HG03045 (cell line): ENCODE measurements around the gene TPSD1.
"Not testable (repeated sequence)": the region's sequence is repeated elsewhere in the genome, so short reads cannot be mapped to it uniquely, and the experiment has no call there.

Source experiments
- ATAC-seq: cut with Tn5 transposase; IDR thresholded peaks from one replicate; pipeline ENCODE4 v1.9.1; 2021; ENCODE audit warnings: mild to moderate bottlenecking, moderate library complexity; ENCODE audit not compliant: unreplicated experiment

TPSD1 gene

GRCh38 chr16:1262210-1262845 is 6.5 kb downstream of the TPSD1 start:
- no peak for ATAC-seq

GRCh38 chr16:1262846-1263221 is 7.0 kb downstream of the TPSD1 start:
- ATAC-seq: no peak

GRCh38 chr16:1263591-1264344 is 7.9 kb downstream of the TPSD1 start:
- no peak for ATAC-seq

DNA sequence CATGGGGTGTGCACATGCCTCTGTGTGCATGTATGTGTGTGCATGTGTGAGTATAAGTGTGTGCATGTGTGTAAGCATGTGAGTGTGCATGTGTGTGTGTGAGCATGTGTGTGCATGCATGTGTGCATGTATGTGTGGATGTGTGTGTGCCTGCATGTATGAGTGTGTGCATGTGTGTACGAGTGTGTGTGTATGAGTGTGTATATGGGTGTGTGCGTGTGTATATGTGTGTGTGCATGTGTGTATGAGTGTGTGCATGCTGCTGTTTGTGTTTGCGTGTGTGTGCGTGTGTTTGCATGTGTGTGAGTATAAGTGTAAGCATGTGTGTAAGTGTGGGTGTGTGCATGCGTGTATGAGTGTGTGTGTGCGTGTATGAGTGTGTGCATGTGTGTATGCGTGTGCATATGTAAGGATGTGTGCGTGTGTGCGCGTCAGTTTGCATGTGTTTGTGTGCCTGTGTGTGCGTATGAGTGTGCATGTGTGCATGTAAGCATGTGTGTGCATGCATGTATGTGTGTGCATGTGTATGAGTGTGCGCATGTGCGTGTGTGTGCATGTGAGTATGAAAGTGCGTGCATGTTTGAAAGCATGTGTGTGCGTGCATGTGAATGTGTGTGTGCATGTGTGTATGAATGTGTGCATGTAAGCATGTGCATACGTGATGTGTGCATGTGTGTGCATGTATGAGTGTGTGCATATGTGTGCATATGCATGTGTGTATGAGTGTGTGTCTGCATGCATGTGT is 8.6 kb downstream of the TPSD1 start:
- ATAC-seq: no peak

GRCh38 chr16:1265090-1265630 is 9.3 kb downstream of the TPSD1 start:
- ATAC-seq: no peak

DNA sequence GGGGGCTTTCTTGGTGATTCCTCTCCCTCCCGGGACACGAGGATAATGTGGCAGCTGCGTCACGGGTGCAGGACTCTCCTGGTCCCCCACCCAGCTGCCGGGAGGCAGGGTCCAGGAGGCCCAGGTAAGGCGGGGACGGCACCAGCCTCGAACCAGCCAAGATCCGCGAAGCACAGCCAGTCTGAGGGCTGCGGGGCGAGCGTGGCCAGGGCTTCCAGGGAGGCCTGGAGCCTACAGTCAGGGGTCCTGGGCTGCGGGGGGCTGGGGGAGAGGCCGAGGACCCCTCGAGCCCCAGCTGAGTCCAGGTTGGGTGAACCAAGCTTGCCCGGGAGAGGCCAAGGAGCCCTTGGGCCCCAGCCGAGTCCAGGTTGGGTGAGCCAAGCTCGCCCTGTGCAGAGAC is 10.0 kb downstream of the TPSD1 start:
- ATAC-seq: no peak

GRCh38 chr16:1269418-1269817 is 13.5 kb downstream of the TPSD1 start:
- not testable (repeated sequence) for ATAC-seq

- no peak for ATAC-seq
Observed at GRCh38 chr16:1271380-1271723, 15.5 kb downstream of the TPSD1 start.

GRCh38 chr16:1271724-1272413 is 16.0 kb downstream of the TPSD1 start:
- not testable (repeated sequence) for ATAC-seq

DNA sequence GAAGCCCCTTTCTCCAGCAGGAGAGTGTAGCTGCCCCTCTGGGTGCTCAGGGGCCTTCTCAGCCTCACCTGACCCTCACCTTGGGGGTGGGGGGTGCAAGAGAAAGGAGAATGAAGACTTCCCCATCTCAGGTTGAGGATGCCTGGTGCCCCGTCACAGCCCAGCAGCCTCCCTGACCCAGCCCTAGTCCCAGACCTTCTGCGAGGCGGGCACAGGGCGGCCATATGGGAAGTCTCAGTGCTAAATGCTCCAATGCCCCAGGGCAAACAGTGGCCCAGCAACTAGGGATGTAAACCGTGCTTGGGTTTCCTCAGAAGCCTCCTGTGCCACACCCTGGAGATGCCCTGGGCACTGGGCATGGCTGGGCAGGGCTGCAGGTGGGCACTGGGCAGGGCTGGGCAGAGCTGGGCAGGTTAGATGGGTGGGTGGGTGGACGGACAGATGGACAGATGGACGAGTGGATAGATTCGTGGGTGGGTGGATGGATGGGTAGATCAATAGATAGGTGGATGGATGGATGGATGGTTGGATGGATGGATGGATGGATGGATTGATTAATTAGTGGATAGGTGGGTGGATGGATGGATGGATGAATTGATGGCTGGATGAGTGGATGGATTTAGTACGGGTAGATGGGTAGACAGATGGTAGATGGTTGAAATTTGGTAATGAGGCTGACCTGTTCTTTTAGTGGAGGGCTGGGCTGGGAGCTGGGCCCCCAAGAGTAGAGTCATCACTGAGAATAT is 16.8 kb downstream of the TPSD1 start:
- no peak for ATAC-seq

GRCh38 chr16:1273816-1274215 is 17.9 kb downstream of the TPSD1 start:
- ATAC-seq: no peak

- ATAC-seq: no peak
Observed at GRCh38 chr16:1274767-1275166, 18.9 kb downstream of the TPSD1 start.

- ATAC-seq: no peak
Observed at GRCh38 chr16:1275791-1276579, 20.1 kb downstream of the TPSD1 start.

GRCh38 chr16:1276580-1276878 is 20.7 kb downstream of the TPSD1 start:
- no peak for ATAC-seq

DNA sequence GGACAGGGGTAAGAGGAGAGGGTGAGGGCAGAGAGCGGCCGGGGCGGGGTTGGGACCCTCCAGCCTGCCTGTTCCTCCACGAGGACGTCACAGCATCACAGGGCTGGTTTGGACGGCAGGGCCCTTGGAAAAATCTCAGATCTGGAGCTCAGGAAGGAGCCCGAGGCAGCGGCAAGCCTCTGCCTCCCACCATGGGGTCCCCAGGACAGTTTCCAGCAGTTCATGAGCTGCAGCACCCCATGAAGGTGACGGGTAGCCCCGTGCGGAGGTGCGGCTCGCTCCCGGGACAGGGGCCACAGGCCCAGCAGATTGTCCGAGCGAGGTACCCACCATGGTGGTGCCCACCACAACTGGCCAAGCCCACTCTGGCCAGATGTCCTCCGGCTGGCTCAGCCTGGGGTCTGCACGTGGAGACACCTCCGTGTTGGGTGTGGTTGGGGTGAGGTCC is 21.3 kb downstream of the TPSD1 start:
- no peak for ATAC-seq

GRCh38 chr16:1277617-1278282 is 21.9 kb downstream of the TPSD1 start:
- no peak for ATAC-seq

- no peak for ATAC-seq
Observed at GRCh38 chr16:1278477-1278876, 22.6 kb downstream of the TPSD1 start.

GRCh38 chr16:1279081-1279944 is 23.4 kb downstream of the TPSD1 start:
- no peak for ATAC-seq
